ENCODE data around the gene TMEM236.

Gene TMEM236

GRCh38 chr10:17788646-17789045 is 36.6 kb downstream of the TMEM236 start:
- no peak for DNase-seq

- no peak for DNase-seq
Observed at GRCh38 chr10:17789396-17789795, 37.4 kb downstream of the TMEM236 start.

- no peak for DNase-seq
Observed at GRCh38 chr10:17790651-17791050, 38.6 kb downstream of the TMEM236 start.

GRCh38 chr10:17792991-17793390 is 41.0 kb downstream of the TMEM236 start:
- DNase-seq: no peak

GRCh38 chr10:17793823-17794644 is 42.0 kb downstream of the TMEM236 start:
- no peak for DNase-seq

GRCh38 chr10:17795083-17795482 is 43.1 kb downstream of the TMEM236 start:
- no peak for DNase-seq

GRCh38 chr10:17795813-17796594 is 44.0 kb downstream of the TMEM236 start:
- no peak for DNase-seq

- DNase-seq: no peak
Observed at GRCh38 chr10:17801507-17801906, 49.5 kb downstream of the TMEM236 start.

GRCh38 chr10:17802350-17802749 is 50.3 kb downstream of the TMEM236 start:
- no peak for DNase-seq

- no peak for DNase-seq
Observed at GRCh38 chr10:17802976-17803375, 51.0 kb downstream of the TMEM236 start.

- DNase-seq: no peak
Observed at GRCh38 chr10:17805330-17805729, 53.3 kb downstream of the TMEM236 start.

- peak; percentile 29 for DNase-seq
Observed at GRCh38 chr10:17805921-17806577, 54.0 kb downstream of the TMEM236 start.

- DNase-seq: no peak
Observed at GRCh38 chr10:17808971-17809841, 57.2 kb downstream of the TMEM236 start, which contains the start of gene MRC1. Gene MRC1 (plus strand): TSS chr10:17809348. CDS start chr10:17809466, 118 bp downstream.

- no peak for DNase-seq
Observed at GRCh38 chr10:17811146-17811865, 59.3 kb downstream of the TMEM236 start.

- DNase-seq: no peak
Observed at GRCh38 chr10:17814973-17815372, 63.0 kb downstream of the TMEM236 start.

GRCh38 chr10:17816199-17816598 is 64.2 kb downstream of the TMEM236 start:
- DNase-seq: no peak

GRCh38 chr10:17817316-17817715 is 65.3 kb downstream of the TMEM236 start:
- no peak for DNase-seq

- no peak for DNase-seq
Observed at GRCh38 chr10:17817790-17818189, 65.8 kb downstream of the TMEM236 start.

GRCh38 chr10:17819836-17820235 is 67.8 kb downstream of the TMEM236 start:
- DNase-seq: no peak

GRCh38 chr10:17820943-17821342 is 68.9 kb downstream of the TMEM236 start:
- DNase-seq: no peak

- no peak for DNase-seq
Observed at GRCh38 chr10:17821893-17822292, 69.9 kb downstream of the TMEM236 start.

GRCh38 chr10:17831341-17831740 is 79.3 kb downstream of the TMEM236 start:
- no peak for DNase-seq

Data from activated naive CD4-positive, alpha-beta T cell treated with anti-CD3 and anti-CD28 coated beads, Interleukin-2, amount 50 U/mL, for 16 hours (primary cell).